K562 (cell line): Measurements from ENCODE around the gene HLCS. TPM values are rescaled to one million over a fixed set of nuclear protein-coding genes. Genes with fewer than 3 reads are reported as not detected.

Experiments
- CBFA2T3 ChIP-seq: fragments of 450-650 bp; IDR thresholded peaks from 2 replicates; pipeline ENCODE4 v1.6.1; 2017
- DEAF1 ChIP-seq: fragments of 450-650 bp; formaldehyde crosslinking; IDR thresholded peaks from 2 replicates; pipeline ENCODE4 v1.4.0; 2020; ENCODE audit warnings: mild to moderate bottlenecking, moderate library complexity
- E2F6 ChIP-seq, 2 experiments: IDR thresholded peaks; 2 replicates each; pipeline ENCODE4 v1.6.1; 2011; ENCODE audit warnings: borderline replicate concordance in 1 of 2, control low read depth in 1 of 2, low read depth in 1 of 2, low read length in 1 of 2, mild to moderate bottlenecking in 1 of 2, mixed read lengths in 1 of 2, moderate library complexity in 1 of 2; ENCODE audit not compliant: insufficient read depth in 1 of 2, insufficient read length in 1 of 2, poor library complexity in 1 of 2, severe bottlenecking in 1 of 2; ENCODE audit errors: extremely low read depth in 1 of 2
- HMGN3 ChIP-seq: IDR thresholded peaks from 2 replicates; pipeline ENCODE4 v1.6.1; 2011; ENCODE audit warnings: borderline replicate concordance, low read depth, mild to moderate bottlenecking, mixed read lengths, low read length; ENCODE audit not compliant: insufficient read length; ENCODE audit errors: extremely low read depth
- IRF9 ChIP-seq: fragments of 450-650 bp; IDR thresholded peaks from 2 replicates; pipeline ENCODE4 v1.6.1; 2016; ENCODE audit warnings: missing biosample characterization, missing genetic modification characterization
- MTA1 ChIP-seq: fragments of 450-650 bp; IDR thresholded peaks from 2 replicates; pipeline ENCODE4 v1.6.1; 2017; ENCODE audit warnings: borderline replicate concordance
- NEUROD1 ChIP-seq: fragments of 150-350 bp; IDR thresholded peaks from 2 replicates; pipeline ENCODE4 v1.6.1; 2014; ENCODE audit warnings: borderline replicate concordance, low read length, low read depth; ENCODE audit not compliant: partially characterized antibody
- PATZ1 ChIP-seq: fragments of 250-450 bp; sonication (Bioruptor Pico); IDR thresholded peaks from 2 replicates; pipeline ENCODE4 v1.5.0; 2020; ENCODE audit warnings: mild to moderate bottlenecking, borderline replicate concordance
- PHF21A ChIP-seq: fragments of 450-650 bp; IDR thresholded peaks from 2 replicates; pipeline ENCODE4 v1.6.1; 2017; ENCODE audit warnings: low read depth, borderline replicate concordance
- PHF8 ChIP-seq: fragments of 200-600 bp; sonication (generic); IDR thresholded peaks from 2 replicates; pipeline ENCODE4 v1.6.1; 2012; ENCODE audit warnings: mixed run types, mild to moderate bottlenecking, inconsistent platforms, low read length, moderate library complexity, borderline replicate concordance
- PML ChIP-seq: IDR thresholded peaks from 2 replicates; pipeline ENCODE4 v1.6.1; 2012; ENCODE audit warnings: low read length, inconsistent platforms
- RB1 ChIP-seq: fragments of 450-650 bp; IDR thresholded peaks from 2 replicates; pipeline ENCODE4 v1.6.1; 2017; ENCODE audit warnings: low read depth, mild to moderate bottlenecking
- RFX7 ChIP-seq: fragments of 250-450 bp; sonication (Bioruptor Pico); IDR thresholded peaks from 2 replicates; pipeline ENCODE4 v1.5.1; 2021; ENCODE audit warnings: mild to moderate bottlenecking
- SIRT6 ChIP-seq: IDR thresholded peaks from one replicate; pipeline ENCODE4 v1.6.1; 2012; ENCODE audit warnings: low read depth, mild to moderate bottlenecking, control low read depth, inconsistent platforms, low read length, moderate library complexity
- STAT5A ChIP-seq: IDR thresholded peaks from 2 replicates; pipeline ENCODE4 v1.6.1; 2012; ENCODE audit warnings: low read length, inconsistent platforms, borderline replicate concordance
- STAT5B ChIP-seq: fragments of 250-450 bp; sonication (Bioruptor Pico); IDR thresholded peaks from 2 replicates; pipeline ENCODE4 v1.8.0; 2021; ENCODE audit warnings: mild to moderate bottlenecking, inconsistent platforms
- ZNF586 ChIP-seq: fragments of 450-650 bp; formaldehyde crosslinking; conservative IDR thresholded peaks from 2 replicates; pipeline ENCODE4 v1.4.0; 2020; ENCODE audit warnings: mild to moderate bottlenecking, moderate library complexity
- polyA plus RNA-seq, 8 experiments: library from polyadenylated mRNA; depleted of rRNA in 4 of 8; stranded (reverse) in 5 of 8; unstranded in 3 of 8; fragments of >200 nt; fragmentation: Nextera tagmentation in 2 of 8; fragmentation: Illumina TruSeq in 1 of 8; extraction: Ambion mirVana in 2 of 8; extraction: Trizol in 1 of 8; gene quantifications; 2 replicates each; pipeline versions ENCODE4 v1.2.1 to v1.2.3, GENCODE V29; 2011 to 2014; ENCODE audit warnings: inconsistent platforms in 1 of 8, missing spikeins in 1 of 8
- total RNA-seq, 7 experiments: library from RNA; depleted of rRNA in 6 of 7; stranded (reverse); fragments of >200 nt in 6 of 7; fragmentation: Illumina TruSeq in 2 of 7; extraction: Trizol in 2 of 7; gene quantifications; 2 replicates each; pipeline versions ENCODE4 v1.2.1 to v1.2.3, GENCODE V29; 2011 to 2021; ENCODE audit warnings: low replicate concordance in 1 of 7
- TF ChIP-seq, protein P1 (sequence below): fragments of 200-800 bp; sonication (Bioruptor generic); IDR thresholded peaks from 2 replicates; pipeline ENCODE4 v1.6.1; 2017; ENCODE audit warnings: missing genetic modification characterization, missing compliant biosample characterization

Gene HLCS
- total and polyA plus RNA-seq, 9 of the 15 experiments (the other 6 are each of a cell fraction or from before 2014, with no cell fraction given): 3.0 to 21.5 (median 17.1) TPM

DNA sequence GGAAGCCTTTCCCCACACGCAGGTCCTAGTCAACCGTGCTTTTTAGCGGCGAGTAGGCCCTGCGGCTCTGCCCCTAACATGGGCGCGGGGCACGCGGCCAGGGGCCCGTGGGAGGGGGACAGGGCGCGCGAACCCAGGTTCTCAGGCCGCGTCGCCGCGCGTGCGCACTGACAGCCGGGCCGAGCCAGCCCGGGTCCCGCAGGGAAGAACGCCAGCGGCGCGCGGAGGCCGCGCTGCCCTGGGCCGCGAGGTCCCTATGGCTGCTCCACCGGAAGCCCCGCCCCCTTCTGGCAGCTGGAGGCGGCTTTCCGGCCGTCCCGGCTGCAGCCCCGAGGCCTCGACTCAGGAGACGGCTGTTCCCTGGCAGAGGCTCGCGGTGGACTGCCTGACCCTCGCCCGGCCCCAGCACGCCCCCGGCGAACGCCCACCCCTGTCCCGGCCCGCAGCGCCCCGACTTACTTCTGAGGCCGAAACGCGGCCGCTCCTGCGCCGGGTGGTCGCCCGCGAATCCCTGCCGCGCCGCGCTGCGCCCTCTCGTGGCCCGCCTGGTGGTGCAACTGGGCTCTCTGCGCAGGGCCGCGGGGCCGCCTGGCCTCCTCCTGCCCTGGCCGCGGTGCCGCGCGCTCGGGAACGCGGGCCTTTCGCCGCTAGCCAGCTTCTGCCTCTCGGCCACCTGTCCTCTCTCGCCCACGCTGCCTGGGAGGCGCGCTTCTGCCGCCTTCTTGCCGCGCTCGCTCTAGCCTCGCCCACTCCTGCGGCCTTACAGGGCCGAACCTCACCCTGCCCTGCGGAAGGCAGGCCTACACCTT lies 23.4 kb upstream of the HLCS start (continued):
- TF ChIP-seq RFX7: no peak
- no peak for TF ChIP-seq PATZ1 (CRISPR knock-in tag)
- TF ChIP-seq PHF21A: no peak; the same call in 1 of the 2 replicates
- TF ChIP-seq ZNF586 (CRISPR knock-in tag): no peak
- TF ChIP-seq PML: no peak
- TF ChIP-seq IRF9 (tag): no peak
- TF ChIP-seq E2F6 (IDR thresholded peaks at IDR 0.05; ENCODE audit: borderline replicate concordance in 1 of 2, extremely low read depth in 1 of 2, insufficient read depth in 1 of 2, insufficient read length in 1 of 2, low read depth in 1 of 2, low read length in 1 of 2, poor library complexity in 1 of 2, severe bottlenecking in 1 of 2): peak; percentile 95 to 97
- TF ChIP-seq PHF8: peak; percentile 85; the same call in 1 of the 2 replicates
- TF ChIP-seq STAT5A: no peak
- TF ChIP-seq CBFA2T3: peak; percentile 21; the same call in 1 of the 2 replicates
- TF ChIP-seq, protein P1, sequence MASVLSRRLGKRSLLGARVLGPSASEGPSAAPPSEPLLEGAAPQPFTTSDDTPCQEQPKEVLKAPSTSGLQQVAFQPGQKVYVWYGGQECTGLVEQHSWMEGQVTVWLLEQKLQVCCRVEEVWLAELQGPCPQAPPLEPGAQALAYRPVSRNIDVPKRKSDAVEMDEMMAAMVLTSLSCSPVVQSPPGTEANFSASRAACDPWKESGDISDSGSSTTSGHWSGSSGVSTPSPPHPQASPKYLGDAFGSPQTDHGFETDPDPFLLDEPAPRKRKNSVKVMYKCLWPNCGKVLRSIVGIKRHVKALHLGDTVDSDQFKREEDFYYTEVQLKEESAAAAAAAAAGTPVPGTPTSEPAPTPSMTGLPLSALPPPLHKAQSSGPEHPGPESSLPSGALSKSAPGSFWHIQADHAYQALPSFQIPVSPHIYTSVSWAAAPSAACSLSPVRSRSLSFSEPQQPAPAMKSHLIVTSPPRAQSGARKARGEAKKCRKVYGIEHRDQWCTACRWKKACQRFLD: peak; percentile 90
- no peak for TF ChIP-seq STAT5B (CRISPR knock-in tag)
- TF ChIP-seq SIRT6: no peak
- TF ChIP-seq HMGN3: peak; percentile 94
- TF ChIP-seq DEAF1: no peak; the same call in 1 of the 2 replicates
- TF ChIP-seq NEUROD1: peak; percentile 29
- peak; percentile 97 for TF ChIP-seq RB1
- no peak for TF ChIP-seq MTA1
